ENCODE data around the gene HEATR5B. TPM values are rescaled to one million over a fixed set of nuclear protein-coding genes. Genes with fewer than 3 reads are reported as not detected.
"Not testable (repeated sequence)": the region's sequence is repeated elsewhere in the genome, so short reads cannot be mapped to it uniquely, and the experiment has no call there.

Gene HEATR5B
- total RNA-seq, 2 experiments from 2014 or later: 16.4 to 17.0 TPM

DNA sequence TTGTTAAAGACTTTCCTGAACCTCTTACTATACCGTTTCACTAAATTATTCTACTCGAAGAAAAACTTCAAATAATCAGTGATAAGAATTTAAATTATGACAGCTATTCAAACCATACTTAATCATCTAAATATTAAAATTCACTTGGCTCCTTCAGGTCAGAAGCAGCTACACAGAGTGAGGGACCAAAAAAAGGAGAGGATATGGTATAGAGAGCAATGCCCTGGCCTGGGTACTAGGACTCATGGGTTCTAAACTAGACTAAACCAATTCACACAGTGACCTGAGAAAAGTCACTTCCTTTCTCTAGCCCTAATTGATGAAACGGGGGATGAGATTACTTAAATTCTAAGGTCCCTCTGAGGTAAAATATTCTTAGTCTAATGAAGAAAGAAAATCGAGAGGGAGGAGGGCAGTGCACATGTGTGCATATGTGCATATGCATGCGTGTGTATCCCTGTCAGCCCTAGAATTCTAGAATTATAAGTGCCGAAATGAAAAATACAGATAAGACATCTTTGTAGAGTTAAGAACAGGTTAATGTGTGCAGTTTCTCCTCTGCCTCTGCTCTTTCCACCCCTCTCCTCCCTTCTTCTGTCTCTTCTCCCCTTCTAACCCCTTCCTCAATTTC is 129.1 kb downstream of the HEATR5B start:
- ATAC-seq: no peak
- CTCF ChIA-PET: interaction anchor here (1.1 kb wide), 1 partner anchor 171 kb away, joined by 3 read pairs; no protein-coding TSS in a partner anchor

GRCh38 chr2:36952748-36953197 is 131.4 kb downstream of the HEATR5B start:
- CTCF ChIA-PET: no interaction called here
- ATAC-seq: no peak

More for the DNA sequence above, 129.1 kb downstream of the HEATR5B start:
- POLR2A ChIA-PET: no interaction called here
- no peak overlapping the region for H3K4me3 Mint-ChIP-seq
- no peaks in the 10 kb centered on the region for H3K27me3 Mint-ChIP-seq (ENCODE audit: low read depth)
- peaks cover 12% of the 10 kb centered on the region for H3K36me3 Mint-ChIP-seq (ENCODE audit: low read depth)
- H3K4me1 Mint-ChIP-seq (ENCODE audit: low read depth): peaks cover 26% of the 10 kb centered on the region
- no peak for DNase-seq
- no peaks in the 10 kb centered on the region for H3K9me3 Mint-ChIP-seq (ENCODE audit: insufficient read depth)
- no peak overlapping the region for H3K27ac Mint-ChIP-seq

GRCh38 chr2:36951574-36951973 is 132.6 kb downstream of the HEATR5B start:
- H3K27ac Mint-ChIP-seq: no peak overlapping the region
- H3K4me1 Mint-ChIP-seq (ENCODE audit: low read depth): peaks cover 12% of the 10 kb centered on the region
- POLR2A ChIA-PET: no interaction called here
- H3K4me3 Mint-ChIP-seq: no peak overlapping the region
- H3K36me3 Mint-ChIP-seq (ENCODE audit: low read depth): peaks cover 14% of the 10 kb centered on the region
- H3K9me3 Mint-ChIP-seq (ENCODE audit: insufficient read depth): no peaks in the 10 kb centered on the region
- CTCF ChIA-PET: no interaction called here
- no peak for ATAC-seq
- no peaks in the 10 kb centered on the region for H3K27me3 Mint-ChIP-seq (ENCODE audit: low read depth)
- no peak for DNase-seq

More at GRCh38 chr2:36952748-36953197, 131.4 kb downstream of the HEATR5B start:
- H3K9me3 Mint-ChIP-seq (ENCODE audit: insufficient read depth): no peaks in the 10 kb centered on the region
- no peaks in the 10 kb centered on the region for H3K27me3 Mint-ChIP-seq (ENCODE audit: low read depth)
- H3K36me3 Mint-ChIP-seq (ENCODE audit: low read depth): peaks cover 17% of the 10 kb centered on the region
- no peak for DNase-seq
- POLR2A ChIA-PET: no interaction called here
- no peak overlapping the region for H3K4me3 Mint-ChIP-seq
- H3K27ac Mint-ChIP-seq: no peak overlapping the region
- peaks cover 14% of the 10 kb centered on the region for H3K4me1 Mint-ChIP-seq (ENCODE audit: low read depth)

DNA sequence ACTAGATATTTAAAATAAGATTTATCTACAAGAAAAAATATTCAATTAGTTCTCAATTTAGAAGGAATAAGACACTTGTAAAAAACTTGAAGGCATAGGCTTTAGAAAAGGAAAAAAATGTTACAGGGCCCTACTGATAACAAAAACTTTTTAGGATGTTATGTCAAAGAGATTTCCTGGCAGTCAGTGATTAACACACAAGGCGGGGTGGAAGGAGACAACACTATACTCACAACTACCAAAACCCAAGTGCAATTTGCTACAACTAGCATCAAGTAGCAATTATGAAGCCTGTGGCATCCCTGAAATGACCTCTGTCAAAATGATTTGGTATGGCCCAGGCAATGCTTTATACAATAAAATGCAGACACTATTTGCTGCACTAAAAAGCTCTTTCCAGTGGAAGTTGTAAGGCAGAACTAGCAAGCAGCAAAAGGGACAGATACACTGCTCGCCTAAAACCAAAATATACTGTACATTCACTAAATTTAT is 133.1 kb downstream of the HEATR5B start:
- no peaks in the 10 kb centered on the region for H3K9me3 Mint-ChIP-seq (ENCODE audit: insufficient read depth)
- POLR2A ChIA-PET: no interaction called here
- H3K36me3 Mint-ChIP-seq (ENCODE audit: low read depth): peaks cover 14% of the 10 kb centered on the region
- H3K4me3 Mint-ChIP-seq: no peak overlapping the region
- ATAC-seq (no peak), DNase-seq (no peak)
- H3K4me1 Mint-ChIP-seq (ENCODE audit: low read depth): peaks cover 8% of the 10 kb centered on the region
- no peaks in the 10 kb centered on the region for H3K27me3 Mint-ChIP-seq (ENCODE audit: low read depth)
- CTCF ChIA-PET: no interaction called here
- no peak overlapping the region for H3K27ac Mint-ChIP-seq

GRCh38 chr2:36949845-36950244 is 134.3 kb downstream of the HEATR5B start:
- Mint-ChIP-seq H3K4me3 (no peak overlapping the region), H3K36me3 (ENCODE audit: low read depth) (peaks cover 11% of the 10 kb centered on the region), H3K4me1 (ENCODE audit: low read depth) (peaks cover 8% of the 10 kb centered on the region), H3K9me3 (ENCODE audit: insufficient read depth) (no peaks in the 10 kb centered on the region), H3K27me3 (ENCODE audit: low read depth) (no peaks in the 10 kb centered on the region), H3K27ac (no peak overlapping the region)
- ATAC-seq (no peak), DNase-seq (no peak)
- ChIA-PET POLR2A (no interaction called here), CTCF (no interaction called here)

- CTCF ChIA-PET; H3K9me3 Mint-ChIP-seq (ENCODE audit: insufficient read depth); H3K36me3 Mint-ChIP-seq (ENCODE audit: low read depth); H3K27ac Mint-ChIP-seq; ATAC-seq; H3K4me3 Mint-ChIP-seq; H3K27me3 Mint-ChIP-seq (ENCODE audit: low read depth); DNase-seq; POLR2A ChIA-PET; H3K4me1 Mint-ChIP-seq (ENCODE audit: low read depth): not testable (repeated sequence)
Measured at GRCh38 chr2:36945240-36945639, 138.9 kb downstream of the HEATR5B start.

DNA sequence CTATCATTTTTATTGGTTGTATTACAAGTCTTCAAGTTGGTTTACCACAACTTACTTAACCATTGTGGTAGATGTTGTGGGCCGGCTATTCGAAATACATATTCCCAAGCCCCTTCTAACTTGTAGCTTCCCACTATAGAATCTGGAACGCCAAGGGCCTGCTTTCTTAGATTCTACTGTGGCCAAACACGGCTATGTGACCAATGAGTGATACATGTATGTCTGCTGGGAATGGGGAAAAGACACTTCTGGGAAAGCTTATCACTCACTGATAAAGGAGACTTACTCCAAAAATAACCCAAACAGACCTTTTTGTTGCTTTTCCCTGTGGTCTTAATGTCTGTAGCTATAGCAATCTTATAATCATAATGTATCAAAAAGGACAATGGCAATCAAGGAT is 142.3 kb downstream of the HEATR5B start:
- Mint-ChIP-seq H3K36me3 (ENCODE audit: low read depth) (peaks cover 7% of the 10 kb centered on the region), H3K27me3 (ENCODE audit: low read depth) (no peaks in the 10 kb centered on the region), H3K27ac (no peak overlapping the region), H3K9me3 (ENCODE audit: insufficient read depth) (no peaks in the 10 kb centered on the region), H3K4me3 (no peak overlapping the region), H3K4me1 (ENCODE audit: low read depth) (no peaks in the 10 kb centered on the region)
- ATAC-seq (no peak), DNase-seq (no peak)
- ChIA-PET CTCF (interaction anchor here (0.6 kb wide), 1 partner anchor 31 kb away, joined by 3 read pairs; no protein-coding TSS in a partner anchor), POLR2A (no interaction called here)

DNA sequence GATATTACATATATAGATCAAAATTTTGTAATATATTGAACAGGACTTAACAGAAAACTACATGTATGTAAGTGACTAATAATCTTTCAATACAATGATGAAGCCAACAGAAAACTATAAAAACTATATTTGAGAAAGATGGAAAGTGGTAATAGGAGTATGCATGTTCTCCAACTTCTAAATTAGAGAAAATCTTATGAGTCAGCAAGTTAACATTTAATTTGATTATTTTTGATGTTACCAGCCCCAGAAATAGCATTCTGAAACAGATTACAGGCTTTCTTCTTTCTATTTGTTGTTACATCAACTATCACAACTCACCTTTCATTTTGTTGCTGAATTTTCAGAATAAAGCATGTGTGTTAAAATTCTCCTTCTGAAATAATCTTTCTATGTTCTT is 147.6 kb downstream of the HEATR5B start:
- CTCF ChIA-PET; DNase-seq; H3K4me1 Mint-ChIP-seq (ENCODE audit: low read depth); H3K36me3 Mint-ChIP-seq (ENCODE audit: low read depth); POLR2A ChIA-PET; H3K9me3 Mint-ChIP-seq (ENCODE audit: insufficient read depth); ATAC-seq; H3K4me3 Mint-ChIP-seq; H3K27me3 Mint-ChIP-seq (ENCODE audit: low read depth); H3K27ac Mint-ChIP-seq: not testable (repeated sequence)

GRCh38 chr2:36931688-36932087 is 152.5 kb downstream of the HEATR5B start:
- H3K27ac Mint-ChIP-seq; CTCF ChIA-PET; ATAC-seq; H3K4me1 Mint-ChIP-seq (ENCODE audit: low read depth); H3K27me3 Mint-ChIP-seq (ENCODE audit: low read depth); DNase-seq; H3K9me3 Mint-ChIP-seq (ENCODE audit: insufficient read depth); H3K4me3 Mint-ChIP-seq; H3K36me3 Mint-ChIP-seq (ENCODE audit: low read depth): not testable (repeated sequence)
- POLR2A ChIA-PET: interaction anchor here (0.5 to 0.6 kb wide), 2 partner anchors 71 to 323 kb away, joined by 3 read pairs; no protein-coding TSS in a partner anchor

Other genes with a start within 250 kb of the HEATR5B start
- 10 to 100 TPM; 35.8 to 38.1 TPM for gene STRN, start 117.8 kb downstream of the HEATR5B start, total RNA-seq
- 10 to 100 TPM; 11.2 to 11.8 TPM for gene GPATCH11, start 146 bp upstream of the HEATR5B start, total RNA-seq
- 100 to 1,000 TPM; 113 to 117 TPM for gene EIF2AK2, start 72.6 kb upstream of the HEATR5B start, total RNA-seq
- gene SULT6B1, start 104.3 kb upstream of the HEATR5B start, total RNA-seq: not detected
- 10 to 100 TPM; 35.1 to 36.0 TPM for gene CEBPZOS, start 112.1 kb upstream of the HEATR5B start, total RNA-seq
- 10 to 100 TPM; 46.7 to 54.4 TPM for gene CEBPZ, start 147.2 kb upstream of the HEATR5B start, total RNA-seq
- gene NDUFAF7, start 147.3 kb upstream of the HEATR5B start, total RNA-seq: 10 to 100 TPM; 19.7 to 20.0 TPM
- gene PRKD3, start 240.5 kb upstream of the HEATR5B start, total RNA-seq: 10 to 100 TPM; 18.7 to 21.5 TPM

All from activated CD8-positive, alpha-beta T cell treated with anti-CD3 and anti-CD28 coated beads, Interleukin-2, amount 10 ng/mL, durations not matched to agents 7 days and 5 days (primary cell).